HG02885 (cell line): ENCODE results near the gene INSYN2B.
A peak's percentile ranks its signal among the peaks of the same experiment; 100 is the strongest.

ENCODE experiments used
- ATAC-seq: cut with Tn5 transposase; IDR thresholded peaks from one replicate; pipeline ENCODE4 v1.9.1; 2021; ENCODE audit warnings: mild to moderate bottlenecking; ENCODE audit not compliant: unreplicated experiment, poor library complexity

The INSYN2B gene

GRCh38 chr5:169938439-169938838 is 41.9 kb downstream of the INSYN2B start:
- ATAC-seq = no peak

- ATAC-seq = no peak
Measured at GRCh38 chr5:169935762-169936161, 44.5 kb downstream of the INSYN2B start.

GRCh38 chr5:169934990-169935389 is 45.3 kb downstream of the INSYN2B start:
- ATAC-seq = no peak

- ATAC-seq = no peak
Measured at GRCh38 chr5:169933616-169934015, 46.7 kb downstream of the INSYN2B start.

GRCh38 chr5:169933127-169933526 is 47.2 kb downstream of the INSYN2B start:
- ATAC-seq = no peak

- ATAC-seq = peak; percentile 73
Measured at GRCh38 chr5:169923988-169924387, 56.3 kb downstream of the INSYN2B start.

- ATAC-seq = no peak
Measured at GRCh38 chr5:169922474-169922873, 57.8 kb downstream of the INSYN2B start.

GRCh38 chr5:169921949-169922348 is 58.3 kb downstream of the INSYN2B start:
- ATAC-seq = no peak

- no peak for ATAC-seq
Measured at GRCh38 chr5:169921384-169921783, 58.9 kb downstream of the INSYN2B start.

GRCh38 chr5:169920474-169920873 is 59.8 kb downstream of the INSYN2B start:
- ATAC-seq = no peak

- no peak for ATAC-seq
Measured at GRCh38 chr5:169918228-169918627, 62.1 kb downstream of the INSYN2B start.

GRCh38 chr5:169917500-169917899 is 62.8 kb downstream of the INSYN2B start:
- ATAC-seq = no peak

- no peak for ATAC-seq
Measured at GRCh38 chr5:169914766-169915165, 65.5 kb downstream of the INSYN2B start.

- no peak for ATAC-seq
Measured at GRCh38 chr5:169913479-169913878, 66.8 kb downstream of the INSYN2B start.

GRCh38 chr5:169911448-169912212 is 68.7 kb downstream of the INSYN2B start:
- no peak for ATAC-seq

GRCh38 chr5:169910393-169910792 is 69.9 kb downstream of the INSYN2B start:
- ATAC-seq = no peak

GRCh38 chr5:169909945-169910344 is 70.3 kb downstream of the INSYN2B start:
- ATAC-seq = no peak

- ATAC-seq = no peak
Measured at GRCh38 chr5:169908864-169909263, 71.4 kb downstream of the INSYN2B start.

- ATAC-seq = no peak
Measured at GRCh38 chr5:169906745-169907649, 73.3 kb downstream of the INSYN2B start.

GRCh38 chr5:169905017-169905416 is 75.3 kb downstream of the INSYN2B start:
- ATAC-seq = no peak

GRCh38 chr5:169904508-169904907 is 75.8 kb downstream of the INSYN2B start:
- ATAC-seq = no peak
